Cardiac fibroblast (primary cell): ENCODE measurements around the gene ULK4.

Source experiments
- DNase-seq, 2 donors: peaks; one replicate each; pipeline versions ENCODE4 v3.0.0 to v3.0.0-alpha.2; 2010; ENCODE audit warnings: low read depth in 2 of 2
- H3K4me3 ChIP-seq, 2 donors: replicated peaks in 1 of 2; 1 replicate in 1 of 2; 2 replicates in 1 of 2; pipeline ENCODE4 v1.5.1; 2011; ENCODE audit warnings: low read depth in 2 of 2, low read length in 2 of 2, mild to moderate bottlenecking in 2 of 2, moderate library complexity in 1 of 2
- TF ChIP-seq, protein P1 (sequence below): IDR thresholded peaks from one replicate; pipeline ENCODE4 v1.5.1; 2011; ENCODE audit warnings: low read depth, mild to moderate bottlenecking, low read length, inconsistent platforms

ULK4 gene

DNA sequence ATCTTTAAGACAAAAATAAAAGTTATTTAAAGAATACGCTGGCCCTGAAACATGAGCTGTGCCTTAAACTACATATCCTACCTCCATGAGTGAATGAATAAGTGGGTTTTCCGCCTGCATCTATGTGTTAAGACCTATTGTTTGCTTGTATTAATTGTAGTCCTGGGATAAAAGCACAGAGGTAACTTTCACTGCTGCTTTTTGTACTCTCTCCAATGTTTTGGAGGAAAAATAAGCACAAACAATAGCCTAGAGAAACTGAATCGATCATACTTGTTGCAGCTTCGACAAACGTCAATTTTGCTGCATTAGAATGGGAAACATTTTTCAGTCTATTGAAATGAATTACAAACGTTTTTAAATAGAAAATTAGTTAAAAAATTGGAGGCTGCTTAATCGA lies 763.9 kb downstream of the ULK4 start:
- TF ChIP-seq, protein P1, sequence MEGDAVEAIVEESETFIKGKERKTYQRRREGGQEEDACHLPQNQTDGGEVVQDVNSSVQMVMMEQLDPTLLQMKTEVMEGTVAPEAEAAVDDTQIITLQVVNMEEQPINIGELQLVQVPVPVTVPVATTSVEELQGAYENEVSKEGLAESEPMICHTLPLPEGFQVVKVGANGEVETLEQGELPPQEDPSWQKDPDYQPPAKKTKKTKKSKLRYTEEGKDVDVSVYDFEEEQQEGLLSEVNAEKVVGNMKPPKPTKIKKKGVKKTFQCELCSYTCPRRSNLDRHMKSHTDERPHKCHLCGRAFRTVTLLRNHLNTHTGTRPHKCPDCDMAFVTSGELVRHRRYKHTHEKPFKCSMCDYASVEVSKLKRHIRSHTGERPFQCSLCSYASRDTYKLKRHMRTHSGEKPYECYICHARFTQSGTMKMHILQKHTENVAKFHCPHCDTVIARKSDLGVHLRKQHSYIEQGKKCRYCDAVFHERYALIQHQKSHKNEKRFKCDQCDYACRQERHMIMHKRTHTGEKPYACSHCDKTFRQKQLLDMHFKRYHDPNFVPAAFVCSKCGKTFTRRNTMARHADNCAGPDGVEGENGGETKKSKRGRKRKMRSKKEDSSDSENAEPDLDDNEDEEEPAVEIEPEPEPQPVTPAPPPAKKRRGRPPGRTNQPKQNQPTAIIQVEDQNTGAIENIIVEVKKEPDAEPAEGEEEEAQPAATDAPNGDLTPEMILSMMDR, result no peak
- no peak for DNase-seq
- no peak overlapping the region for H3K4me3 ChIP-seq
